Ovary (tissue), 3 donors: ENCODE data around the gene UBE2G1.
"Not testable (repeated sequence)": the region's sequence is repeated elsewhere in the genome, so short reads cannot be mapped to it uniquely, and the experiment has no call there.

Experiments
- CTCF ChIP-seq, 3 donors: fragments of 450-650 bp in 2 of 3; fragments of 200-600 bp in 1 of 3; IDR thresholded peaks; one replicate each; pipeline versions ENCODE4 v1.5.1 to v1.8.0; 2016 to 2022; ENCODE audit warnings: antibody characterized with exemption in 3 of 3, mild to moderate bottlenecking in 1 of 3
- POLR2A ChIP-seq: fragments of 450-650 bp; IDR thresholded peaks from one replicate; pipeline ENCODE4 v1.6.1; 2017; ENCODE audit warnings: antibody characterized with exemption, mild to moderate bottlenecking, moderate library complexity
- donor health status: DM: no; HTN: no; CAD: no.

DNA sequence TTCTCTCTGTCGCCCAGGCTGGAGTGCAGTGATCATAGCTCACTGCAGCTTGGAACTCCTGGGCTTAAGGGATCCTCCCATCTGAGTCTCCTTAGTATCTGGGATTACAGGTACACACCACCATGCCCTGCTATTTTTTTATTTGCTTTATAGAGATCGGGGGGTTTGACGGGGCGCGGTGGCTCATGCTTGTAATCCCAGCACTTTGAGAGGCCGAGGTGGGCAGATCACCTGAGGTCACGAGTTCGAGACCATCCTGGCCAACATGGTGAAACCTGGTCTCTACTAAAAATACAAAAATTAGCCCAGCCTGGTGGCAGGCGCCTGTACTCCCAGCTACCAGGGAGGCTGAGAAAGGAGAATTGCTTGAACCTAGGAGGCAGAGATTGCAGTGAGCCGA is 702 bp upstream of the UBE2G1 start:
- not testable (repeated sequence) for TF ChIP-seq CTCF (IDR thresholded peaks at IDR 0.05); POLR2A
